Sciatic nerve (tissue), 2 donors: ENCODE measurements around the gene SPDYE16. TPM values are rescaled to one million over a fixed set of nuclear protein-coding genes. Genes with fewer than 3 reads are reported as not detected.
"Not testable (repeated sequence)": the region's sequence is repeated elsewhere in the genome, so short reads cannot be mapped to it uniquely, and the experiment has no call there.

Experiments
- ATAC-seq: fragments of 200-7000 bp; cut with Tn5 transposase; one replicate; pipeline ENCODE4 v1.9.1; 2020; ENCODE audit warnings: mild to moderate bottlenecking, moderate library complexity
- DNase-seq: peaks from one replicate; pipeline ENCODE4 v3.0.0-alpha.2; 2020; ENCODE audit warnings: low spot score
- intact Hi-C: fragments of 100-400 bp; cut with DNase I; formaldehyde crosslinking; loops from one replicate; pipeline ENCODE4 v1.14.2; 2022
- total RNA-seq: library from RNA; stranded (reverse); fragmentation: NEBNext Ultra II Directional; extraction: Animal tissue kit (Norgen Biotek cat#: 25700); gene quantifications from one replicate; pipeline ENCODE4 v1.2.1, GENCODE V29; 2021
- donor health status: DM: no; HTN: no; CAD: no.
- donor health status: DM: no; HTN: no; CAD: no.

Gene SPDYE16, protein sequence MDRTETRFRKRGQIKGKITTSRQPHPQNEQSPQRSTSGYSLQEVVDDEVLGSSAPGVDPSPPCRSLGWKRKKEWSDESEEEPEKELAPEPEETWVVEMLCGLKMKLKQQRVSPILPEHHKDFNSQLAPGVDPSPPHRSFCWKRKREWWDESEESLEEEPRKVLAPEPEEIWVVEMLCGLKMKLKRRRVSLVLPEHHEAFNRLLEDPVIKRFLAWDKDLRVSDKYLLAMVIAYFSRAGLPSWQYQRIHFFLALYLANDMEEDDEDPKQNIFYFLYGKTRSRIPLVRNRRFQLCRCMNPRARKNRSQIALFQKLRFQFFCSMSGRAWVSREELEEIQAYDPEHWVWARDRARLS
- 1.9 TPM for total RNA-seq

DNA sequence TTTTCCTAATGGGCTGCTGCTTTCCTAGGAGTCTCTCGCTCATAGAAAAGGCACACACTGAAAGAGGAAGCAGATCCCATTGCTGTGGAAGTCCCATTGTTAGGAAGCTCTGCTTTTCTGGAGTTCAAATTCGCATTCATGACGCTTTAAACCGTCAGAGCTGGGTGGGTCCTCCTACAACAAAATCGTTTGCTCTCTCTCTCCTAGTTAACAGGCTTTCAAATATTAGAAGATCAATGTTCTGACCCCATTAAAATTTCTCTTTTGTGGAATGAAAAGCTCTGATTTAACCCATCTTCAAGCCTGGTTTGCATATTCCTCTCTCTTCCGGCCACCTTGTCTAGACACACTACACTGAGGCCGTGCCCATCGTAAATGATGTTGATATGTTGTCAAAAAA lies at the start of gene SPDYE16:
TSS of gene SPDYE16 (minus strand) at position 101 of the 400 bp plus-strand sequence. CDS start 1,838 bp downstream, outside the sequence.
- DNase-seq, ATAC-seq, intact Hi-C loops: not testable (repeated sequence)

DNA sequence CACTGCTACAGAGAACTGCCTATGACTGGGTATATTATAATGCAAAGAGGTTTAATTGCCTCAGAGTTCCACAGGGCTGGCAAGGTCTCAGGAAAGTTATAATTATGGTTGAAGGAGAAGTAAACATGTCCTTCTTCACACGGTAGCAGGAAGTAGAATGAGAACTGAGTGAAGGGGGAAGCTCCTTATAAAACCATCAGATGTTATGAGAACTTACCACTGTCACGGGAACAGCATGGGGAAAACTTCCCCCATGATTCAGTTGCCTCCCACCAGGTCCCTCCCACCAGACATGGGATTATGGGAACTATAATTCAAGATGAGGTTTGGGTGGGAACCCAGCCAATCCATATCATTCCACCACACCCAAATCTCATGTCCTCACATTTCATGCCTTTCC lies 49.6 kb upstream of the SPDYE16 start:
- DNase-seq, intact Hi-C loops, ATAC-seq: not testable (repeated sequence)

DNA sequence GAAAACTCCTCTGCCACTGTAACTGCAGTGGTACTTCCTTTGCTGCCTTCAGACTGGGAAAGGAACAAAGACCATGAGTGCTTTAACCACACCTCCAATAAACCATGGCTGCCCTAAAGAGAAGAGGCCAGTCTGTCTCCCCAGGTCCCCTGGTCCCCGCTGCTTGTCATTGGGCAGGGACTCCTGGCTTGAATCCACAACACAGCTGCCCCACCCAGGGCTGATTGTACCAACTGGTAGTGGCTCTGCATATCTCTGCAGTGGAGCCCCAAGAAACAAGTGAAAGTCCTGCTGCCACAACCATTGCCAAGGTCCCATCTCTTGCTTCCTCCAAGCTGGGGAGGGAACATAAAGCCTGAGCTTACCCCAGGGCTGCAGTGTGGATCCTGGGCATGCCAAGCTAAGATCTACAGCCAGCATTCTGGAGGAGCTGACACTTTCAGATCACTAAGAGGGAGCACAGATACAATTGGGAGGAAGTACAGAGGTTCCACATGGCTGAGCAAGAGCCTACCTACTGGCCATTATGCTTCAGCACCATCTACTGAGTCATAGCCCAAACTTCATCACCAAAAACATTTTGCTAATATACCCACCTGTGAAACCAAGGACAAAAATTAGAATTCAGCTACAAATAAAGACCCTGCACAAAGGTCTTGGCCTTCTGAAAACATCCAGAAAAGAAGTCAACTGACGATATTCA lies 48.7 kb upstream of the SPDYE16 start:
- ATAC-seq, intact Hi-C loops, DNase-seq: not testable (repeated sequence)

DNA sequence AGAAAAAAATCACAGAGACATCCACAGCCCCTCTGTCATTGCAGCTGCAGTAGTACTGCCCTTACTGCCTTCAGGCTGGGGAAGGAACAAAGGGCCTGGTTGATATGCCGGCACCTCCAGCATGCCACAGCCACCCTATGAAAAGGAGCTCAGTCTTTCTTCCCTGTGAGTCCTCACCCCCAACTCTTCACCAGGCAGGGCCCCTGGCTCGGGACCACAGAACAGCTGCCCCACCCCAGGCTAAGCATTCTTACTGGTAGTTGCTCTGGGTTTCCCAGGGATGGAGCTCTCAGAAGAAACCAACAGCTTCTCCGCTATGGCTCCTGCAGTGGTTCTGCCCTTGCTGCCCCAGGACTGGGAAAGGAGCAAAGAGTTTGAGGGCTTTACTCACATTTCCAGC lies 47.9 kb upstream of the SPDYE16 start:
- ATAC-seq, intact Hi-C loops, DNase-seq: not testable (repeated sequence)

DNA sequence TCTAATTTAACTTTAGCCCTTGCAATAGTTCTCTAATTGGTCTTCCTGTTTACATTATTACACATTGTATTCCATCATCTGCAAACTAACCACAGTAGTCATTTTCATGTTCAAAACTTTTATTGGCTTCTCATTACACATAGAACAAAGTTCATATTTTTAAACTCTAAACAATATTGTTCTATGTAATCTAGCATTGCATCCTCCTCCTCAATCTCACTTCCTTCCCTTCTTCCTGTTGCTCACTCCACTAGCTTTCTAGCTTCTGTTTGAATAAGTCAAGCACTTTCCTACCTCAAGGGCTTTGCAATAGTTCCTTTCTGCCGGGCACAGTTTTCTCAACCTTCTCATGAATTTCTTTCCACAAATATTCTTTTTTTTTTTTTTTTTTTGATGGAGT lies 45.5 kb upstream of the SPDYE16 start:
- intact Hi-C loops, ATAC-seq, DNase-seq: not testable (repeated sequence)

DNA sequence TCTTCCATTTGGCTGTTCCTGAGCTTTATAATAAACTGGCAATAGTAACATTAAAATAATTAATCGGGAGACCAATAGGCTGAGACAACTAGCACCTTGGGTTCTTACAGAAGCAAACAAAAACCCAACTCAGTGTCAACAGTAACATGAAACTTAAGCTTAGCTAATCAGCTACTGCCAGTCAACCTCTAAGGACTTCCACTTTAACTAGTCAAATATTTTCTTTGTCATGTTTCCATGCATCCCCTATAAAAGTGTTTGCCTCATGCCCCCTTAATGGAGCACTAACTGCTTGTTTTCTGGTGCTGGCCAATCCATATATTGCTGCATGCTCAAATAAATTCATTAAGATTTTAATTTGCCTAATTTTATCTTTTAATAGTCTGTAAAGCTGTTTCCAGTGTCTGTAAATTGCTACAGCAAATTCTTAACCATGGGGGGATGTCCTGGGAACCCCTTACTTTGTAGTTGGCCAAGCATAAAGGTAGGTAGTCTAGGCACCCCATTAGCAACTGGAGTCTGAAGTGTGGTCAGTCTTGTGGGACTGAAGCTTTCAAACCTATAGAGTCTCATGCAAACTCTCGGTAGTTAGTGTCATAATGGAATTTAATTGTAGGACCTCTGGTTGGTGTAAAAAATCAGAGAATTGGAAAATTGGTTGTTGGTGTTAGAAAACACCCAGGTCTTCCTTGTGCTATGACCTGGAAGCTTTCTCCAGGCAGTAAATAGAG lies 43.7 kb upstream of the SPDYE16 start:
- ATAC-seq, intact Hi-C loops, DNase-seq: not testable (repeated sequence)

DNA sequence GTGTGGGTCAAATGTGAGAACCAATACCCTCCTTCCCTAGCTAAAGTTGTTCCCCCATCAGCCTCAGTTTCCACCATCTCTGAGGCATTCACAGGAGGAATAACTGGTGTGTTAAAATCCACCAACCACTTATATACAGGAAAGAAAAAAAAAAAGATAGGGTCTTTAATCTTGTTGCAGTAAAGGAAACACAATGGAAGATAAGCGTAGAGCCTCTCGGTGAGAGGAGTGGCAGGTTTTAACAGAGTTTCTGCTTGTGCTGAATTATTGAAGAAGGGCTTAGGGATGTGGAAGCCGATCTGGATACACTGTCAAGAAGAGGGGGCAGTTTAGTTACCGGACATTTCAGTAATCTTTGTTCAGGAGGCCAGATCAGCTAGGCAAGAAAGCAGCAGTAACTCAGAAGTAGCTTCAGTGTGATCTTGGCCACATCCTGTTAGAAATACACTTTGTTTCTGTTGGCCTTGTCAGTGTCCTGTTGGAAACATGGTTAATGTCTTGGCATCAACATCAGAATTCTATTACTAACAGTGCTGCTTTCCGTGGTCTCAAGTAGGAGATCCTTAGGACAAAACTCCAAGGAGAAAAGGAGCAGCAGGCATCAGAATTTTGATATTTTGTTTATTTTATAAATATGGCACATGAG lies 40.7 kb upstream of the SPDYE16 start:
- intact Hi-C loops, DNase-seq: not testable (repeated sequence)
- ATAC-seq = peak; percentile 93

DNA sequence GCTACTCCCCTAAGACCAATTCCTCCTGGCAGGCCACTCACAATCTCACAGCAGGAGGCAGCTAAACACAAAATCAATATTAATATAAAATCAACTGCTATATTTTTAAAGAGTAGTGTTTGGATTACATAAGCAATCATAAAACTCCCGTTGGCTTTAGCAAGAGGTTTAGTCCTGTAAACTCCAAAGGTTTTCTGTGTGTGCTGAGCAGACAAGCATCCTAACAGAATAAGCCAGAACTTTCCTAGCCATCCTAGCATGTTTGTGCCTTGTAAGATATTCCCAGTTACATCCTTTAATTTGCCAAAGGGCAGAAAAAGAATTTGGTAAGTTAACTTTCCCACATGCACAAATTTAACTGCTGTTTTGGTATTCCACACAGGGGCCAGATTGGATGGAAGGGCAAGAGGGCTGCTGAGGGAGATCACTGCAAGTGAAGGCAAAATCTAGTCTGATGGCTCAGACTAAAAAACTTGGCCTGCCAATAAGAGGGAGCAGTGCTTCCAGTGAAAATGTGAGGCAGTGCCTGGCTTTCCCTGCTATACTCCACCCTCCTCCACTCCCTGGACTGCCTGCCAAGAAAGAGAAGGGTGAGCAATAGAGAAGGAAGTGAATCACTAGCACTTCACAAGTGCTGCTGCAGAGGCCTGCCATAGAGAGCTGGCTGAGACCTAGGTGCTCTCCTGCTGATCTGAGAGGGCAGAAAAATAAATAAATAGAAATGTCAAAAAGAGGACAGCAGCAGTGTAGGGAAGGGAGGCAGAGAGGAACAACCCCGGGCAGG lies 39.9 kb upstream of the SPDYE16 start:
- DNase-seq (peak; percentile 80), ATAC-seq (peak; percentile 99)

DNA sequence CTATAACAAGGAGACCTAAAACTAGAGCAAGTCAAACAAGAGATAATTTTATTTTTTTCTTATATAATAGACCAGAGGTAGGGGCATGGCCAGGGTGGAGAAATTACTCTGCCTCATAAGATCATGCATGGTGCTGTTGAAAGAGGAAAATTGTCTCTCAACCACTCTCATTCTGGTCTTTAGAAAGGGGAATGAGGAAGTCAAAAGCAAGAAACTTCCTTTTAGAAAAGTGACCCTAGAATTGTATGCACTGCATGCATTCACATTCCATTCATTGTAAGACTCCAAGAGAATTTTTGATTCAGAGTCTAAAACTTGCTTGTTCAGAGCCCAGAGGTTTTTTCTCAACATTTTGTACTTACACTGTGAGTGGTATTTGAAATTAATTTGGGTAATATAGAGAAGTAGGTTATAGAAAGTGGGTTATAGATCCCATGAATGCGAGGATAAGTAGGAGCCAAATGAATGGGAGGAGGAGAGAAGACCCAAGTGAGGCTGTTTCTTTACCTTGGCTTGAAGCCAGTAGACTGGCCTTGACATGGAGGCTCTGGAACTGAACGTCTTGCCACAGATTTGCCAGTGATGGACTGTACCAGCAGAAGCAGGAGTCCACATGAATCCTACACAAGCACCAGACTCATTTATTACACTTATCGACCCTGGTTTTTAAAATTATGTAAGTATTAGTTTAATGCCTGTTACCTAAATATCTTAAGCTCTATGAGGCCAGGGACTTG lies 33.0 kb upstream of the SPDYE16 start:
- ATAC-seq, DNase-seq, intact Hi-C loops: not testable (repeated sequence)

More for the DNA sequence above, 39.9 kb upstream of the SPDYE16 start:
- intact Hi-C loops = not testable (repeated sequence)

DNA sequence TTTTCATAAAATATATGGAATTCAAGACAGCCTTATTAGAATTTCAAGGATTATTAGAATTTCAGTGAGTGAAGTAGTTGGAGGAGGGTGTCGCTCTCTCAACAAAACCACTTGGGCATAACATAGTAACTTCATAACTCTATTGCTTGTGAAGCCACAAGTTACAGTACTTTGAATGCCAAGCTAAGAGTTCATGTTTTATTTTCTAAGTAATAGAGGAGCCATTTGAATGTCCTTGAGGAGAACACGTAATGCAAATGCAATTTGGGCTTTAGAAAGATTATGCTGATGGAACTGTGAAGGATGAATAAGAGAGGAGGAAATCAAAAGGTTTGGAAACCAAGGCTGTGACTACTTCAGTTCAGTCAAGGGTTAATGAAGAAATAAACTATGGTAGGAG lies 32.3 kb upstream of the SPDYE16 start:
- intact Hi-C loops, DNase-seq, ATAC-seq: not testable (repeated sequence)

DNA sequence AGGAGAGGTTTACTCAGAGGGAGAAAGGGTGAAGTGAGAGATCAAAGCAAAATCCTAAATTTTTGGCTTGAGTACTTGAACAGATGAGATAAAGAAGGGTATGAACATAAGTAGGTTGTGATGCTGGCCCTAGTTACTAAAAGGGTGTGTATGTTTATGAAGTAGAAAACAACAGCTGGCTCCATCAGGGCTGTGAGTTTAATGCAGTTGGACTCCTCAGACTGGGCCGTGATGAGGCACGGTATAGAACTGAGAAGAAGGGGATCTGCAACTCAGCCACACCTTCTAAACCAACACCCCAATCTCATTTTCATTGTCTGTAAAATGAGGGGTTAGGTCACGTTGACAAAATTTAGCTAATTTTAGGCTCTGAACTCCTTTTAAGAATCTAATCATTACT lies 29.2 kb upstream of the SPDYE16 start:
- ATAC-seq, DNase-seq, intact Hi-C loops: not testable (repeated sequence)

DNA sequence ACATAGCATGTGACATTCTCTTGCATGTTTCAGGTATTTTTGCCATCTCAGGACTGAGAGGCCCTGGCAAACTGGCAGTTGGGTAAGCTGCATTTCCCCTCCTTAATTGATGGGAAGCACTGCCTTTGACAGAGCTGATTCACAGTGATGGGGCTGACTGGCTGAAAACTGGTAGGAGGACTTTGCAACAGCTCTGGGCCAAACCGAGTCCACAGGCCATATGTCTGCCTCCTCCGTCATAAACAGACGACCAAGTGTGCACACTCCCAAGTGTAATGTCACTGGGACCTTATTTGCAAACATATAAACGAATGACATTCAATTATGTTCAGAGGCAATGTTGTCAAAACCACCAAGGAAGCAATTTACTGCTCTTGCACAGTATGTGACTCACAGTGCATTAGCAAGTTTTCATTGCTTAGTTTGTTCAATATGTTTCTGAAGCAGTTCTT lies 27.3 kb upstream of the SPDYE16 start:
- ATAC-seq, intact Hi-C loops, DNase-seq: not testable (repeated sequence)

DNA sequence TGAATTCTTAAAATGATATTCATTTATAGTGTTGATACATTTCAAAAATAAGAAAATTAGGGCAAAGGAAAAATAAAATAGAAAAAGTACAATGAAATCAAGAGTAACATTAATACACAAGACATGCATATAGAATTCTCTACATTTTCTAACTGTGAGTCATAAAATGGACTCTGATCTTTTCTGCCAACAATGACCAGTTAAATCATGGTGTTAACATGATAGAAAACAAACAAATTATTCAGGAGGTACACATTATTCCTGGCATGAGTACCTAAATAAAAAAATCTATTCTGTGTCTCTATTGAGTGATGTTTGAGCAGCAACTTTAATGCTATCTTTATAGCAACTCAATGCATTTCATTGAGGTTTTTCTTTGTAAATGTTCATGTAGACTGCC lies 25.6 kb upstream of the SPDYE16 start:
- ATAC-seq, intact Hi-C loops, DNase-seq: not testable (repeated sequence)

DNA sequence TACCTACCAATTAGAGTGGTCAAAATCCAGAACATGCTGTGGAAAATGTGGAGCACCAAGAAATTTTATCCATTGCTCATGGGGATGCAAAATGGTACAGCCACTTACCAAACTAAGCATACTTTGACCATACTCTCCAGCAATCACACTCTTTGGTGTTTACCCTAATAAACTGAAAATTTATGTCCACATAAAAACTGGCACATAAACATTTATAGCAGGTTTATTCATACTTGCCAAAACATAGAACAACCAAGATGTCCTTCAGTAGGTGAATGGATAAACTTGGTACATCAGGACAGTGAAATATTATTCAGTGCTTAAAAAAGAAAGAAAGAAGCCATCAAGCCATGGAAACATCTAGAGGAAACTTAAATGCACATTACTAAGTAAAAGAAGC lies 24.7 kb upstream of the SPDYE16 start:
- intact Hi-C loops, ATAC-seq: not testable (repeated sequence)

DNA sequence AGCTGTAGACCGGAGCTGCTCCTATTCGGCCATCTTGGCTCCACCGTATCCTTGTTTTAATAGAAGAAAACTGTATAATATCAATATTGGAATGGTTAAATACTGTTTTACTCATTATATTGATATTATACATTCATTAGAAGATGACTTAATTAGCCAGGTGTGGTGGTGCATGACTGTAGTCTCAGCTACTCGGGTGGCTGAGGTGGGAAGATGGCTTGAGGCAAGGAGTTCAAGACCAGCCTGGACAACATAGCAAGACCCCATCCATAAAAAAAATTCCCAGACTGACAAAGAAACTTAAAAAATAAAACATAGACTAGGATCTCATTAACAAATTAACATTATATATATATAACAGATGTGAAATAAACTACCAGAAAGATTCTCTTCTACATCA lies 24.2 kb upstream of the SPDYE16 start:
- intact Hi-C loops, ATAC-seq, DNase-seq: not testable (repeated sequence)

More for the DNA sequence above, 24.7 kb upstream of the SPDYE16 start:
- not testable (repeated sequence) for DNase-seq

DNA sequence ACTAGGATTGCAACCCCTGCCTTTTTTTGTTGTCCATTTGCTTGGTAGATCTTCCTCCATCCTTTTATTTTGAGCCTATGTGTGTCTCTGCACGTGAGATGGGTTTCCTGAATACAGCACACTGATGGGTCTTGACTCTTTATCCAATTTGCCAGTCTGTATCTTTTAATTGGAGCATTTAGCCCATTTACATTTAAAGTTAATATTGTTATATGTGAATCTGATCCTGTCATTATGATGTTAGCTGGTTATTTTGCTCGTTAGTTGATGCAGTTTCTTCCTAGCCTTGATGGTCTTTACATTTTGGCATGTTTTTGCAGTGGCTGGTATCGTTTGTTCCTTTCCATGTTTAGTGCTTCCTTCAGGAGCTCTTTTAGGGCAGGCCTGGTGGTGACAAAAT lies 21.9 kb upstream of the SPDYE16 start:
- ATAC-seq, DNase-seq, intact Hi-C loops: not testable (repeated sequence)

DNA sequence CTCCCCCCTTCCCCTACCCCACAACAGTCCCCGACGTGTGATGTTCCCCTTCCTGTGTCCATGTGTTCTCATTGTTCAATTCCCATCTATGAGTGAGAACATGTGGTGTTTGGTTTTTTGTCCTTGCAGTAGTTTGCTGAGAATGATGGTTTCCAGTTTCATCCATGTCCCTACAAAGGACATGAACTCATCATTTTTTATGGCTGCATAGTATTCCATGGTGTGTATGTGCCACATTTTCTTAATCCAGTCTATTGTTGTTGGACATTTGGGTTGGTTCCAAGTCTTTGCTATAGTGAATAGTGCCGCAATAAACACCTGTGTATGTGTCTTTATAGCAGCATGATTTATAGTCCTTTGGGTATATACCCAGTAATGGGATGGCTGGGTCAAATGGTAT lies 18.2 kb upstream of the SPDYE16 start:
- ATAC-seq, DNase-seq, intact Hi-C loops: not testable (repeated sequence)
